ENCODE results near the gene YPEL4. TPM values are rescaled to one million over a fixed set of nuclear protein-coding genes. Genes with fewer than 3 reads are reported as not detected.
"Not testable (repeated sequence)": the region's sequence is repeated elsewhere in the genome, so short reads cannot be mapped to it uniquely, and the experiment has no call there.

Gene YPEL4
- polyA plus RNA-seq, 4 donors, result 1.6 to 5.6 (median 3.2) TPM

DNA sequence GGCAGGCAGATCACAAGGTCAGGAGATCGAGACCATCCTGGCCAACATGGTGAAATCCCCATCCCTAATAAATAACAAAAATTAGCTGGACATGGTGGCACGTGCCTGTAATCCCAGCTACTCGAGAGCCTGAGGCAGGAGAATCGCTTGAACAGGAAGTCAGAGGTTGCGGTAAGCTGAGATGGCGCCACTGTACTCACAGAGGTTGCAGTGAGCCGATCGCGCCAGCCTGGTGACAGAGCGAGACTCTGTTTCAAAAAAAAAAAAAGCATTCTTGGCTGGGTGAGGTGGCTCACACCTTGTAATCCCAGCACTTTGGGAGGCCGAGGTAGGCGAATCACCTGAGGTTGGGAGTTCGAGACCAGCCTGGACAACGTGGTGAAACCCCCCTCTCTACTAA is 2.5 kb upstream of the YPEL4 start:
- not testable (repeated sequence) for DNase-seq (ENCODE audit: low read depth in 4 of 4, low spot score in 2 of 4)

- no peak for DNase-seq (ENCODE audit: low read depth in 4 of 4, low spot score in 2 of 4)
These were observed 1.7 kb upstream of the YPEL4 start for GRCh38 chr11:57651408-57651807.

DNA sequence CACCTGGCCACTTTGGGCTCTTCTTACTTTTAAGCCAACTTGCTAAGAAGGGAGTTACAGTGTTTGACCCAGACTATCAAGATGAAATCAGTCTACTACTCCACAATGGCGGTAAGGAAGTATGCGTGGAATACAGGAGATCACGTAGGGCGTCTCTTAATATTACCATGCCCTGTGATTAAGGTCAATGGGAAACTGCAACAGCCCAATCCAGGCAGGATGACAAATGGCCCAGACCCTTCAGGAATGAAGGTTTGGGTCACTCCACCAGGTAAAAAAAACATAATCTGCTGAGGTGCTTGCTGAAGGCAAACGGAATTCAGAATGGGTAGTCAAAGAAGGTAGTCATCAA is 1.0 kb upstream of the YPEL4 start:
- no peak for DNase-seq (ENCODE audit: low read depth in 4 of 4, low spot score in 2 of 4)

GRCh38 chr11:57648801-57649735 is 644 bp downstream of the YPEL4 start:
- DNase-seq (ENCODE audit: low read depth in 4 of 4, low spot score in 2 of 4), result no peak

DNA sequence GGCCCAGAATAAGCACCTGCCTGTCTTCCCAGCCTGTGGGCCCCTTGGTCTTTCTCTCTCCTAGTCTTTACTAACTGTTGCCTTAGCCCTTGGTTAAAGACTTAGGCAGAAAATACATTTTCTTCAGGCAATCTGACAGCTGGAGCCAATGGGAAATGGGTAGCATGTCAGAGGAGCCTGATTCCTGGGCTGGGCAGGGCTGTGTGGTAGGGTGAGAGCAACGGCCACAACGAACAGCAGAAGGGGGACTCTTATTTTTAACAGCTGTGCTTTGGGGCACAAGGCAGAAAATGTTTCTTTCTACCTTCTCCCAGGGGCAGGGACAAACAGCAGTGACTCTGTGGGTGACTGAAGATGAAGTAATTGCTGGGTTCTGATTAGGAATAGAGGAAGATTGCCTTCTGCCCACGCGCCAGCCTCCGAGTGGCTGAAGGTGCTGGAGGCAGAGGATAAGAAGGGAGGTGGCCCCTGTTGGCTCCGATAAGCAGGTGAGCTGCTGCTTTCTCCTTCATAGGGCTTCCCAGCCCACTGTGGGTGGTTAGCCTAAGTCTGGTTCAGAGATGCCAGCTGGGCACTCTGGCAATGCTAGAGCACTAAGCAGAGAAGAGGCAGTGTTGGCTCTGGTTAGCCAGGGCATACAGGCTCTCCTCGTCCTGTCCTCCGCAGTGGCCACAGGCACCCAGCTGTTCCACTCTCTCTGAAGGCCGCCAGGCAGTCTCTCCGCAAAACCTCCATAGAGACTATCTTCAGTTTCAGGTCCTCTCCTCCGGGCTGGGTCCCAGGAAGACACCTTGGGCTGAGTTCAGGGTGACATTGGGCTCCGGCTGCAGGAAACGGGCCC is 1.5 kb downstream of the YPEL4 start:
- no peak for DNase-seq (ENCODE audit: low read depth in 4 of 4, low spot score in 2 of 4)

DNA sequence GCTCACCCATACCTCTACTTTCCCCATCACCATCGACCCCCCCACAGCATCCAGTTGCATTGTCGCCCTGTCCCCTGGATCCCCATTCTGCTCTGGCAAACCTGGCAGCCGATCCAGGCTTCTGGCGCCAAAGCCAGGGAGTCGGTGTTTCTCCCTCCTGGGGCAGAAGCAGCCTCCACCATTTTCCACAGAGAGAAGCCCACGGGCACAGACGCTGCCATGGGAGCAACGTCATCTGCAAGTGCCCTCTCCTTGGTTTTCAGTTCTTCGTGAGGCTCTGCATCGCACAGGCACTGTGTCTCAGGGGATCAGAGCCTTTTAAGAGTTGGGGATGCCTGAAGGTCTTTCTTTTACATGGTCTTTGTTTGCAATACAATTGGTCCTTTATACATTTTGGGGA is 2.3 kb downstream of the YPEL4 start:
- no peak for DNase-seq (ENCODE audit: low read depth in 4 of 4, low spot score in 2 of 4)

DNA sequence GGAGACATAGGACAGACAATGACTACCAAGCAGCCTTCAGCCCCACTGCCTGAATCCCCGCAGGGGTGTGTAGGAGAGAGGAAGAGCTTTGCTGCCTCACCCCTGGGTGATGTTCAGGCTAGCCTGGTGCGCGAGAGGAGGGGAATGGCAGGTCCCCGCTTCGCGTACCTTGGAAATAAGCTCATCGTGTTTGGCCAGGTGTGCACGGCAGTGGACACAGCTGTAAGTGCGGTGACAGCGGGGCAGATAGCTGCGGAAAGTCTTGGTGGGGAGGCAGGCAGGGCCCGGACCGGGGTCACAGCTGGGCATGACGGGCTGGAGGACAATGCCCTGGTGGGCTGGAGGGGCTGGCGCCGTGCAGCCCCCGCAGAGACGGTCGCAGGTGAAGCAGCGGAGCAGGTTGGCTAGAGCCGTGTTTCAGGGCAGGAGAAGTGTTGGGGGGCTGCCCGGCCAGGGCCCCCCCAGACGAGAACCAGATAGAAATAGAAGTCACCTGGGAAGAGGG is 2.9 kb downstream of the YPEL4 start:
- DNase-seq (ENCODE audit: low read depth in 4 of 4, low spot score in 2 of 4), result no peak

GRCh38 chr11:57646194-57646798 is 3.4 kb downstream of the YPEL4 start:
- DNase-seq (ENCODE audit: low read depth in 4 of 4, low spot score in 2 of 4), result no peak

DNA sequence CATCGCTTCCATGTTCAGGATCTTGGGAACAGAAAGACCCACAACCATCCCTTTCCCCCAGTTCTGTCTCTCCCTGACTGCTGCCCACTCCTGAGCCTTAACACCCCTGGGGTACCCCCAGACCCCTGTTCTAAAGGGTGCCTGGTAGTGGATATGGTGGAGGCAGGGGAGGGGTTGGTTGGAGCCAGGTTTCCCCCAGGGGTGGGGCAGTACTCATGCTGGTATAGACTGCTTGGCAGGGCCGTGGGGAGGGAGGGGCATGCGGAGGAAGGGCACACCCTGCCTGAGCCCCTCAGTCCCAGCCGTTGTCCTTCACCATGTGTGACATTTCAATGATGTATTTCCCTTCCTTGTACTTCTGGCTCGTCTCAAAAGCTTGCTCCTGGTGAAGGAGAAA is 4.0 kb downstream of the YPEL4 start:
- DNase-seq (ENCODE audit: low read depth in 4 of 4, low spot score in 2 of 4), result no peak

DNA sequence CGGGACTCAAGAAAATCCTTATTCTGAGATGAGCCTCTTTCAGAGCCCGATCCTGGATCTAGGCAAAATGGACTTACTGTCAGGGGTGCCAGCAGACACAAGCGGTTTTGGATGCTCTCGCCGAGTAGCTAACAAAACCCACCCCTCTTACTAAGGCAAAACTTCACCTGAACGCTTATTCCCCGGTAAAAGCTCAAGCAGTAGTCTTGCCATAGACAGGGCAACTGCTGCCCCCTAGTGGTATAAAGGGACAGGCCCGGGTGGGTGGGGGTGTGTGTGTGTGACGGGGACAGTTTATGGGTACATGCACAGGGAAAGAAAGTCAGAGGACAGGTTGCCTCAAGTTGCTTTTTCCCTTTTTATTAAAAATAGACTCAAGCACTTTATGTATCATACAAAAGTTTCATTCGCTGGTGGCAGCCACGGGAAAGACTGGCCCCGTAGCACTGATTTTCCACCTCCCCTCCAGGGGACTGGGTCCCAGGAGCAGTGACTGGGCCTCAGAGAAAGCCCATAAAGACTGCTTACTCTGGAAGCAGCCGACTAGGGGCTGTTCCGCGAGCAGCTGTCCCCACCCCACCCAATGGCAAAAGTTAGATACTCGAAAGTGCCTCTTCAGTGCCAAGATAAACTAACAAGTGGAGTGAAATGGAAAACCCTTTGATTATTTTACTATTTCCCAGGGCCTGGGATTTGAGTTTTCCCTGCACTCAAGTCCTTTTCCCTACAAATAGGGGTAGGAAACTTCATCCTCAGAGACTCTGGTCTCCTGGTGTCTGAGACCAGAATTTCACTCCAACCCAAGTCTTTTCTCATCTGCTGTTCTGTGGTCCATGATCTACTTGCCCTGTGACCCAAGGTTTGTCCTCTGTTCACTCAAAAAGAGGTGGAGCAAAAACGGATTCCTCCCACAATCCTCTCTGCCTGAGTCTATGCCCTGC is 4.7 kb downstream of the YPEL4 start:
- no peak for DNase-seq (ENCODE audit: low read depth in 4 of 4, low spot score in 2 of 4)

DNA sequence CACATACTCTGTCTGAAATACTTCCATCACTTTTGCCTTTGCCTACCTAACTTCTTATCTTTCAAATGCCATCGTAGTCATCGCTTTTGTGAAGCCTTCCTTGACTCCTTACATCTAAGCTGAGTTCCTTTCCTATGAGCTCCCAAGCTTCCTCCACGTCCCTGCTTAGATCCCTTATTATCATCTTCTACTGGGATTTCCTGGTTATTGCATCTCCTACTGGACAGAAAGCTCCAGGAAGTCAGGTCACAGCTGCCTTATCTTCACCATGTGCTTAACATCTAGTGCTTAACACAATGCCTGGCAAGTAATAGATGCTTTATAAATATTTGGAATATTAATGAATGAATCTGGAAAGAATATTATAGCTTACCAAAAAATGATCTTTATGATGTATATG is 5.9 kb downstream of the YPEL4 start:
- DNase-seq (ENCODE audit: low read depth in 4 of 4, low spot score in 2 of 4), result no peak

DNA sequence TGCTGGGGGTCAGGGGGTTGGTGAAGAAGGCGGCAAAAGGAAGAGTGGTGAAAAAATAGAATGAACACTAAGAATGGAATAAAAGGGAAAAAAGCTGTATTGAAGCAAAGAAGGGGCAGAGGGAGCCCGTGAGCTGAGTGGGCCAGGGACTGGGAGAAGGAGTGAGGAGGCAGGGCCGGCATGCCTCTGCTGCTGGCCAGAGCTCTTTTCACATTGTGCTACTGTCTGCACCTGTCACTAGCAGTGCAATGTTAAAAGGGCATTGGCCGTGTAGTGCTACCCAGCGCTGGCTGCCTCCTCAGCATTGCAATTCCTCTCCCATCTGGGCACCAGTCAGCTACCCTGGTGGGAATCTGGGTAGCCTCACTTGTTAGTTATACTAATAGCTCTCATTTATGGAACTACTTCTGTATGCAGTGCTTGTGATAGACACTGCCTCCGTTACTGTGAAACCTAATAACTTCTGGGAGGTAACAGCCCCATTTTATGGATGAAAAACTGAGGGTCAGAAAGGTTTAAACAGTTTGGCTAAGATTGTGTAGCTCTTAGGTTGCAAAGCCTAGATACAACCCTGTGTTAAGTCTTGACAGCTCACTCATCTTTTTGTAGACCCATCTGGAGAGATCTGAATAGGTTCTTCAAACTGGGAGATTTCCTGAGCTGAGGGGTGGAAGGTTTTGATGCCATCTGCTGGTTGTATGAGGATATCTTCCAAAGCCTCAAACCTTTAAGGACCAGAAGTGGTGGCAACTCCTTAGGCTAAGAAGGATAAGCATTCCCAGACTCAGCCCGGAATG is 8.5 kb downstream of the YPEL4 start:
- DNase-seq (ENCODE audit: low read depth in 4 of 4, low spot score in 2 of 4), result no peak

- no peak for DNase-seq (ENCODE audit: low read depth in 4 of 4, low spot score in 2 of 4)
These were observed 9.5 kb downstream of the YPEL4 start for GRCh38 chr11:57640068-57640800.

GRCh38 chr11:57639321-57640067 is 10.2 kb downstream of the YPEL4 start:
- DNase-seq (ENCODE audit: low read depth in 4 of 4, low spot score in 2 of 4), result peak; percentile 84 to 92 (median 91)

DNA sequence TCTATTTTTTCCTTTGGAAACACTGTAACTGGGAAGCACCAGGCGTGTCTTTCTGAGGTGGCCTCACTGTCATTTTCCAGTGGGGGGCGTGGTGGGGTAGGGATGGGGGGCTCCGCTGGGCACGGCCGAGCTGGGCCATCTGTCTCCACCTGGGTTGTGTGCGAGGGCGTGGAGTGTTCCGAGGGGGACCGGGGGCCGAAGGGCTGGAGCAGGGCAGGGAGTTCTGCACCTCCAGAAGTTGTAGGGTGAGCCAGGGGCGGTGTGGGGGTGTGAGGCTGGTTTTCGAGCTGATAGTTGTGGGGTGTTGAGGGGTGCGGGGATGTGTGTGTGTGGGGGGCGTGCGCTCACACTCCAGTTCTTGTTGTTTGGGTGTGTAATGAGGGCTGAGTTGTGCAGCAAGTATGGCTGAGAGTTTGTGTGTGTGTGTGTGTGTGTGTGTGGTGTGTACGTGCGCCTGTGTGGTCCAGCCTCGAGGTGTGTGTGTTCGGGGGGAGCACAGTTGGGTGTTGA is 10.8 kb downstream of the YPEL4 start:
- no peak for DNase-seq (ENCODE audit: low read depth in 4 of 4, low spot score in 2 of 4)

DNA sequence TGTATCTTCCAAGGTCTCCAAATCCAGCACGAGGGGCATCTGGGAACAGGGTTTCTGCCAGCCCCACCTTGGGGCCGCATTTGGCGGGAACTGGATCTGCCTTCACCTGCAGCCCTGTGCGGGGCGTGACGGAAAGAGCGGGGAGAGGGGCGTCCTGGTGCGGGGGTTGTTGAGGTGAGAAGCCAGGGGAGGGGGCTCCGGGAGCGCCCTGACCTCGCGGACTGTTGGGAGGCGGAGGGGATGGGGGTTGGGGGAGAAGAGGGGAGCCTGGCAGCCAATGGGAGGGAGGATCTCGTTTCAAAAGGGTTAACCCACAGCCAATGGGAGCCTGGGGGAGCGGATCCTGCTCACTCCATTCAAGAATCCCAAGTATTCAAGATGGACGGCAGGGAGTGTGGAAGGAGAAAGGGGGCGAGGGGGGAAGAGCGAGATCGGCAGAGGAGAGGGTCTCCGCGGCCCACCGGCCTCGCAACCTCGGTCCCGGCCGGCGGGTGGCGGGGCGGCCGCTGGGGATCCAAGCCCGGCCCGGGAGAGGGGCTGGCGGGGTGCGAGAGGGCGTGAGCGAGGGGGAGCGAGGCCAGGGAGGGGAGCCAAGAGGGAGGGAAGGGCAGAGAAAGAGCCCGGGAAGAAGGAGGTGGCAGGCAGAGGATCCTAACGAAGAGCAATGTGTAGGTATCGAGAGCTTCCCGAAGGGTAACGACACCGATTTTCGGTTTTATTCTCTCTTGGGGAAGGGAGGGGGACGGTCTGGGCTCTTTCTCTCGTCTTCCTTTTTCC is 11.5 kb downstream of the YPEL4 start:
- DNase-seq (ENCODE audit: low read depth in 4 of 4, low spot score in 2 of 4), result peak in 3 of 4 donors; percentile 79 to 90 (median 84)

DNA sequence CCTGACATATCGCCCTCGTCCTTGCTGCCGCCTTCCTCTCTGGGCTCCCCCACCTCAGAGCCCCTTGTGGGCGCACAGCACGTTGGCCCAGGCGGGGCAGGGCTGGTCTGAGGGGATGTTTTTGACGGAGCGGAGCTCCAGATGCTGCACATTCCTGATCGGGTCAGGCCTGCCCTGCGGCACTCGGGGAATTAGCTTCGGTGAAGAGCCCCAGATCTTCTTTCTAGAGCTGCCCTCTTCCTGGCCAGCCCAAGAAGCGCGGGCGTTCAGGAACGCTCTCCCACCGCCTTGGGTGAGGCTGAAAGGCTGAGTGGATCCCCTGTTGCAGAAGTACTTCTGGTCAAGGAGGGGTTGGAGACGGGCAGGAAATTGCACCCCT is 12.1 kb downstream of the YPEL4 start:
- DNase-seq (ENCODE audit: low read depth in 4 of 4, low spot score in 2 of 4), result no peak

Data from left renal cortex interstitium (tissue), 4 donors.